ENCODE data around the gene LAMA5. TPM values are rescaled to one million over a fixed set of nuclear protein-coding genes. Genes with fewer than 3 reads are reported as not detected.

Gene LAMA5
- total and polyA plus RNA-seq, 2 of the 8 experiments (the other 6 are each of a cell fraction or from before 2014, with no cell fraction given), result 34.4 to 225 TPM

GRCh38 chr20:62348604-62349003, 18.5 kb downstream of the LAMA5 start:
- FAIRE-seq, result no peak
- H3K9ac ChIP-seq (replicated peaks in 1 of 4; ENCODE audit: extremely low read depth in 1 of 4, low read depth in 3 of 4, low read length in 3 of 4), result no peak overlapping the region
- H3K4ac ChIP-seq (replicated peaks; ENCODE audit: insufficient read length, low read depth, low read length), result no peak overlapping the region
- POLR2A ChIA-PET (ENCODE audit: partially characterized antibody), result interaction anchor here (0.5 to 12.3 kb wide), 16 partner anchors 8 to 1573 kb away, joined by 3 to 95 read pairs (median 4); no protein-coding TSS in a partner anchor
- no peak overlapping the region for H4K91ac ChIP-seq (replicated peaks; ENCODE audit: insufficient read length, low read length)
- H3K79me2 ChIP-seq (ENCODE audit: control insufficient read depth in 1 of 2, insufficient read depth in 2 of 2, low read length in 2 of 2), result peaks cover 0 to 7% of the 10 kb centered on the region in 2 experiments; a peak in 1 of 4 replicates
- no peak overlapping the region for H3K18ac ChIP-seq (ENCODE audit: extremely low read depth, low read length)
- H3K27me3 ChIP-seq (replicated peaks in 1 of 4; ENCODE audit: control insufficient read depth in 3 of 4, extremely low read depth in 1 of 4, insufficient read depth in 3 of 4, low read length in 3 of 4), result no peaks in the 10 kb centered on the region
- H3K4me3 ChIP-seq (ENCODE audit: extremely low read depth in 1 of 4, insufficient read depth in 2 of 4, low read depth in 3 of 4, low read length in 4 of 4), result no peak overlapping the region
- H2BK12ac ChIP-seq (ENCODE audit: low read depth, low read length), result no peak overlapping the region
- WGBS, 2 experiments (ENCODE audit: extremely low coverage in 1 of 2, insufficient coverage in 1 of 2, insufficient read length in 1 of 2, insufficient replicate concordance in 2 of 2, low coverage in 1 of 2, low lambda C conversion rate in 2 of 2, missing lambda C conversion rate in 1 of 2), result 85% methylated on average over 1 of the region's 1 CpG; no CpG with 5 or more reads in 1 of the 2 experiments
- peaks cover 0 to 3% of the 10 kb centered on the region in 2 experiments; a peak in 2 of 4 replicates for H3K9me3 ChIP-seq (ENCODE audit: insufficient read depth in 2 of 2, low read depth in 1 of 2, low read length in 1 of 2)
- no peak overlapping the region for H3K14ac ChIP-seq (ENCODE audit: insufficient read length)
- DNase-seq (ENCODE audit: low read depth in 1 of 2, low spot score in 2 of 2), result no peak
- CTCF ChIA-PET (ENCODE audit: partially characterized antibody), result interaction anchor here (0.7 to 1.5 kb wide), 5 partner anchors 9 to 42 kb away, joined by 3 to 5 read pairs (median 3); no protein-coding TSS in a partner anchor
- no peak overlapping the region for H2BK15ac ChIP-seq (ENCODE audit: low read length)
- no peak overlapping the region for H2BK20ac ChIP-seq (ENCODE audit: low read length)
- no peak overlapping the region for H3K27ac ChIP-seq (ENCODE audit: low read depth, low read length)
- H4K5ac ChIP-seq (ENCODE audit: insufficient read length, low read depth, low read length), result no peak overlapping the region
- no peak overlapping the region for H4K8ac ChIP-seq (ENCODE audit: extremely low read depth, insufficient read depth, low read length)
- H2BK120ac ChIP-seq (replicated peaks; ENCODE audit: low read depth, low read length), result no peak overlapping the region
- H2BK5ac ChIP-seq (ENCODE audit: low read depth, low read length), result no peak overlapping the region
- H3K23ac ChIP-seq (ENCODE audit: insufficient read length), result no peak overlapping the region
- H2AFZ ChIP-seq (ENCODE audit: low read length), result no peak overlapping the region
- no peak overlapping the region for H3K56ac ChIP-seq (replicated peaks; ENCODE audit: insufficient read length, low read depth, low read length)
- no peaks in the 10 kb centered on the region; a peak in 1 of 7 replicates for H3K4me1 ChIP-seq (replicated peaks in 1 of 4; ENCODE audit: control insufficient read depth in 3 of 4, insufficient read depth in 4 of 4, low read length in 3 of 4)
- no peak overlapping the region for H2AK5ac ChIP-seq (ENCODE audit: low read depth, low read length)
- no peaks in the 10 kb centered on the region; the same call in 1 of the 2 replicates for H3K23me2 ChIP-seq (ENCODE audit: low read depth, low read length)
- peaks cover 0 to 13% of the 10 kb centered on the region in 2 experiments for H4K20me1 ChIP-seq (replicated peaks in 1 of 2; ENCODE audit: control insufficient read depth in 1 of 2, insufficient read depth in 2 of 2, low read length in 2 of 2)
- peaks cover 6% of the 10 kb centered on the region for H3K79me1 ChIP-seq (ENCODE audit: low read depth, low read length)
- H3K36me3 ChIP-seq (ENCODE audit: control insufficient read depth in 2 of 4, insufficient read depth in 4 of 4, low read length in 3 of 4), result peaks cover 26 to 69% (median 60%) of the 10 kb centered on the region in 4 experiments; a peak in 7 of 8 replicates
- no peak overlapping the region for H3K4me2 ChIP-seq (ENCODE audit: insufficient read depth in 1 of 2, low read depth in 2 of 2, low read length in 2 of 2)
- TF ChIP-seq CREB1 (IDR thresholded peaks at IDR 0.05) (no peak), YY1 (IDR thresholded peaks at IDR 0.05; ENCODE audit: low read depth, low read length) (no peak), CHD2 (IDR thresholded peaks at IDR 0.05; ENCODE audit: low read length) (no peak), EP300 (IDR thresholded peaks at IDR 0.05; ENCODE audit: borderline replicate concordance in 1 of 2, low read depth in 2 of 2, low read length in 2 of 2) (no peak), SIRT6 (IDR thresholded peaks at IDR 0.05; ENCODE audit: low read length) (no peak), KDM4A (IDR thresholded peaks at IDR 0.05; ENCODE audit: low read depth, low read length, severe bottlenecking) (no peak), USF2 (IDR thresholded peaks at IDR 0.05; ENCODE audit: low read length) (no peak), RNF2 (IDR thresholded peaks at IDR 0.05; ENCODE audit: borderline replicate concordance, low read depth, low read length, missing control alignments, poor library complexity, severe bottlenecking) (no peak), BCL11A (IDR thresholded peaks at IDR 0.05; ENCODE audit: low read depth in 2 of 2, low read length in 2 of 2) (no peak), RBBP5 (IDR thresholded peaks at IDR 0.05; ENCODE audit: borderline replicate concordance, low read depth, low read length) (no peak), POLR2AphosphoS5 (IDR thresholded peaks at IDR 0.05; ENCODE audit: low read depth, low read length) (no peak)
- TF ChIP-seq, protein P1, sequence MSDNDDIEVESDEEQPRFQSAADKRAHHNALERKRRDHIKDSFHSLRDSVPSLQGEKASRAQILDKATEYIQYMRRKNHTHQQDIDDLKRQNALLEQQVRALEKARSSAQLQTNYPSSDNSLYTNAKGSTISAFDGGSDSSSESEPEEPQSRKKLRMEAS (IDR thresholded peaks at IDR 0.05), result no peak

Data from H1 (cell line).